DMS 273 (cell line): ENCODE measurements around the gene APBB2.
"Not testable (repeated sequence)": the region's sequence is repeated elsewhere in the genome, so short reads cannot be mapped to it uniquely, and the experiment has no call there.

ENCODE experiments used
- DNase-seq: peaks from one replicate; lab custom pipeline; 2025; ENCODE audit not compliant: unreplicated experiment; lab: John Stamatoyannopoulos, UW

The APBB2 gene

DNA sequence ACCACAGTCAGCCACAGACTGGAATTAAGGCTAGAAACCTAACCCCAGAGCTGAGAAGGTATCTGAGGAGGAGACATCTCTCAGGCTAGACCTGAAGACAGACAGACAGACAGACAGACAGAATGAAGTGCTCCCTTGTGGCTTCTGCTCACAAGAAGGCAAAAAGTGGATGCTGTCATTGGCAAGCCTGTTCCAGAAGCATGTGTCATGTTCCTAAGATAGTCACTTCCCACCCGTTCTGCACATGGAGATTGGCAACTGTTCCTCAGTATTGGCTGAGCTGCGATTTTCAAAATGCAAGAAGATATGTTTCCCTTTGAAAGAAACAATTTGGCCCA lies 298.2 kb downstream of the APBB2 start:
- DNase-seq = no peak

DNA sequence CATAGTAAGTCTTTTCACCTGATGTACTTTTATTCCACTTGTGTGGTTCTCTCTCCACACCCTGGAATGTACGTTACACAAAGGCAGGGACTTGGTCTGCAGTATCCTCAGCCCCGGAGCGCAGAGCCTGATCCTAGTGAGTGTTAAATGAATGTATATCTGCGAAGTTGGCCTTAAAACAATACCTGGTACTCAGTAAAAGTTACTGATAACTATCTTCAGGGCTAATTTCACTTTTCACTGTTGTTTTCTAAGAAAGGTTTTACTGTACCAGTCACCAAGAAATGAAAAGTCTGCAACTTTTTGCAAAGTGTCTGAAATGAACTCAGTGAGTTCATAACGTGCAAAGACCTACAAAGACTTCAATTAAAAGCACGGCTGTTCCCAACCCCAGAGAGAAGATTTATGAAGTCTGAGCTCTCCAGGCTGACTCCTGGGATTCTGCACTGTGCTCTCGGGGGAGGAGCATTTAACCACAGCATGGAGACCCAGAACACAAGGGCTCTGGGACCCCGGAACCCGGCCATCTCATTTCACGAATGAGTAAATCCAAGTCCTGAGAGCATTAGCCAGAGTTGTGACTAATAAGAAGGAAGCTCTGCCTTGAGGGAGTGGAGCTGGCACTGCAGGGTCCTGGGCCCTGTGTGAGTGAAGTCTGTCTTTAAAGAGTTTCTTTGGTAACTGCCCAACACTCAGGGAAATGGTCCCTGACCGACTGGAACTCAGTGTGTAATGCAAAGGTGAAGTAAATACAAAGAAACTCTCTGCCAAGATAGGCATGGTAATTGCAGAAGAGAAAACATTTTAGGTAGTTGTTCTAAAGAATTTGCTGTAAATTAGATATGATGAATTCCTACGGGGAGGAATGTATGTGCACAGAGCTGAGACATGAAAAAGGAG lies 298.8 kb downstream of the APBB2 start:
- no peak for DNase-seq

DNA sequence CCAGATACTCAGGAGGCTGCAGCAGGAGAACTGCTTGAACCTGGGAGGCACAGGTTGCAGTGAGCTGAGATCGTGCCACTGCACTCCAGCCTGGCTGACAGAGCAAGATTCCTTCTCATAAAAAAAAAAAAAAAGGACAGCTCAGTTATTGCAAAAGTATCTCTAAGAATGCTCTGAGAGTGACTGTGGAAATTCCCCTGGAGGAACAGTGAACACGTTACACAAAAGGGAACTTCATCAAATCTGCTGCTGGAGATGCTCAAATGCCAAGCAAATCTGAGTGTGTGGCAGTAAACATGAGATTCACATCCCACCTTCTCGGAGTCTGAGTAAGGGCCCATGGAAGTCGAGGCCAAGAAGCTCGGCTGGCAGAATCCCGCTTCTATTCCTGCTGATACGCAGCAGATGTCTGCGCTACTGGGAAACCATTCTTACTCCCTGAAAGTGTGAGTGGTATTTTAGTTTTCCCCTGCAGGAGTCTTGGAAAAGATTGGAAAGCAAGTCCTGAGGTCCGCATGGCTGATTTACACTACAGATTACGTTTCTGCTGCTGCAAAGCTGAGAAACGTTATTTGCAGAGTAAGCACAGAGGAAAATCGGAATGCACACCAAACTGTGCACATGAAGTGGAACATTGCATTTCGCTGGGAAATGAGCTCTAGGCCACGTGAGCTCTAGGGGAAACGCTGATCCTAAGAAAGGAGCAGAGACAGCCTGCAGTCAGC lies 301.7 kb downstream of the APBB2 start:
- no peak for DNase-seq

GRCh38 chr4:40910706-40911105 lies 303.6 kb downstream of the APBB2 start:
- DNase-seq = no peak

DNA sequence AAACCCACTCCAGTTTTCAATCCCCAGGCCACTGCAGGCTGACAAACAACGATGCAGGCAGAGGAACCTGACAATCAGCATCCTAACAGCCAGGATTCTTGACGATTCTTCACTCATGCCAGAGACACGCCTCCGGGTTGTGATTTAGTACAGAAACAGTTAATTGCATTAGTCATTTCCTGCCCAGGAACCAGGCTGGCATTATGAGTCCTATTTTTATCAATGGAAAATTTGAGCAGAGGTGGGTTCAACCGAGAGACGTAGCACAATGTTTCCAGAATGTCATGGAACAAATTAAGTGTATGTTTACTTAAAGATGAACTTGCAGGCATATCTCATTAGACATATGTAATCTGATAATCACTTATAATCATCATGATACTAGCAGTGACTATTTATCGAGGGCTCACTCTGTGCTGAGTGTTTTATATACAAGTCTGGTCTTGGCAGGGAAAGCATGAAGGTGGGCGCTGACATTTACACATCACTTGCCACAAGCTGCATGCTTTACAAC lies 304.9 kb downstream of the APBB2 start:
- no peak for DNase-seq

DNA sequence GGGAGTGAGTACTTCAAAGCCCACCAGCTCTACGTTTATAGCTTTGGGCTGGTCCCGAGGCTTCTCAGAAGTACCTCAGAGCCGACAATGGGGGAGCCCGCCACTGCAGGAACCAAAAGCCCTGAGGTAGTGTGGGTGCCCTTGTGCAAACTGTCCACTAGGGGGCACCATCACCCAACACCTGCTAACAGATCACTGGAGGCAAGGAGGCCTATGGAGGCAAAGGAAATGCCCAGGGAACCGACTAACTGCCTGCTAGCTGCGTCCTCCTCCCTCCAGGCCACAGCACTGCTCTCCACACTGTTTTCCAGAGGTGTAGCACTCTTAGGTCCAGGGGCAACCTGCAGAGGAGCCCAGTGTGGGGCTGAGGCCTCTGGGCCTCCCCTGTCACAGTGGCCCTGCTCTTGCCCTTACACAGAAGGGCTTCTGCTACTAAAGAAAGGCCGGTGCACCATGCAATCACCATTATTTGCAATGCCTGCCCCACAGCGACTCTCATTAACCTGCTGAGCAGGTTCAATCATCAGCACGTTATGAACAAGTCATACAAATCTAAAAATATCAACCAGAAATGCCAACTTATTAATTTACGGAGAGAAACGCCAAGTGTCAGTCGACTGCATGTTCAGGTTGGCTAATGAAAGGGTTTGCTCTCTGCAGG lies 305.5 kb downstream of the APBB2 start:
- peak; percentile 80 for DNase-seq

DNA sequence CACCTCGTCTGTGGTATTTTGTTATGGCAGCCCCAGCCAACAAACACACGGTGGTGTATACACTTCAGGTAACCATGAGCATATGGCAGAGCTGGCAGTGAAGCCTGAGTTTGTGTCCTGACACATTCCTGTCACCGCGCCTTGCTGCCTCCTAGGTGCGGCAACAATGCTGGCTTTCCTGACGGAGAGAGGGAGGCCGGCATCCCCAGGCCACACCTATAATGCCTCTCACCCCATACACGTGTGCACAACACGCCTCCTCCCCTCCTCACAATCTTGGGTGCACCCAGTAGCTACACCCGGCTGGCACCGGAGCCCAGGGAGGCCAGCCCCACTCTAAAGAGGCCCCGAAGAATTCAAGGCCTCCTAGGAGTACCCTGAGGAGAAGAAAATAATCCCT lies 306.0 kb downstream of the APBB2 start:
- no peak for DNase-seq

GRCh38 chr4:40905414-40905813 lies 308.9 kb downstream of the APBB2 start:
- DNase-seq = no peak

DNA sequence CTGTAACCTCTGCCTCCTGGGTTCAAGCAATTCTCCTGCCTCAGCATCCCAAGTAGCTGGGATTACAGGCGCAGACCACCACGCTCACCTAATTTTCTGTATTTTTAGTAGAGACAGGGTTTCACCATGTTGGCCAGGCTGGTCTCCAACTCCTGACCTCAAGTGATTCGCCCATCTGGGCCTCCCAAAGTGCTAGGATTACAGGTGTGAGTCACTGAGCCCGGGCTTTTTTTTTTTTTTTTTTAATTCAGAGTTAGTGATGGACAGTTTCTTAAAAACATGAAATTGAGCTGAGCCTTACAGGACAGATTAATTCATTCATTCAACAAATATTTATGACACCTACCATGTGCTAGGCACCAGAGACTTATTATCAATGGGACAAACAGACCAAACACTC lies 313.8 kb downstream of the APBB2 start:
- DNase-seq = not testable (repeated sequence)

DNA sequence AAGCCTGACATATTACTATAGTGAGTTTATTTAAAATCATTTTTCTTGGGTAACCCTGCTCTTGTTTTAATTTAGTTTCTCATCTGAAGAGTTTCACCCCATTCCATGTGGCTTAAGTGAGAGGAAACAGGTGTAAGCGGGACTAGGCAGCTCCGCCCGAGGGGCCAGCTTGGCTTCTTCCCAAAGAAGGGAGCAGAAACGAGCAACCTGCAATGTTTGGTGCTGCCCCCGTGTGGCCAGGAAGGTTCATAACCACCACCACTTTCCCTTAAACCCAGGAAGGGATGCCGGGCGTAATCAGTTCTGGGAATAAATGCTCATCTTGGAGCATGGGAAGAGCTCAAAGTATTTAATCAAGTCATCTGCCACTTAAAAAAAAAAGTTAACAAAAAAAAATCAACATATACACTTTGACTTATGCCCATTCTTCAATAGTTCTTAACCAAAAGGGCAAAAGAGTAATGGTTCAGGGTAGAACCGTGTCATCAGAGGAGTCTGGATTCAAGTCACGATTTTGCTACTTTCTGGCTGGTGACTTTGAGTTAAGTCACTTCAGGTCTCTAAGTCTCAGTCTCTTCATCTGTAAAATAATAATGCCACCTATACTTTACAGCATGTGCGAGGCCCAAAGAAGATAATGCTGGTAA lies 316.7 kb downstream of the APBB2 start:
- peak; percentile 85 for DNase-seq

DNA sequence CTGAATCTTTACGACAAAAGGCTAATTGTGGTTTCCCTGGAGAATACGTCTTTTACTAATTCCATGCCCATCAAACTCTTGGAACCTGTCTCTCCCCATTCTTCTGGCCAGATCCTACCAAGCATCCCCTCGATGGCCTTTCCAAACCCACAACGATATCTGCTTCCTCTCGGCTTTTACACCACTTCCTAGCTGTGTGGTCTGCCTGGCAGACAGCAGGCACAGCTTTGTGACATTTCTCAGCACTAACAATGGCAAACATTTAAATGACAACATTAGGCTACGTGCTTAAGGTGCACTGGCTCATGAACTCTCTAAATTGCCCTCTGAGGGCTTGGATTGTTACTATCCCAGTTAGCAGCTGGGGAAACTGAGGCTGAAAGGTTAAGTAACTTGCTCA lies 323.6 kb downstream of the APBB2 start:
- no peak for DNase-seq

DNA sequence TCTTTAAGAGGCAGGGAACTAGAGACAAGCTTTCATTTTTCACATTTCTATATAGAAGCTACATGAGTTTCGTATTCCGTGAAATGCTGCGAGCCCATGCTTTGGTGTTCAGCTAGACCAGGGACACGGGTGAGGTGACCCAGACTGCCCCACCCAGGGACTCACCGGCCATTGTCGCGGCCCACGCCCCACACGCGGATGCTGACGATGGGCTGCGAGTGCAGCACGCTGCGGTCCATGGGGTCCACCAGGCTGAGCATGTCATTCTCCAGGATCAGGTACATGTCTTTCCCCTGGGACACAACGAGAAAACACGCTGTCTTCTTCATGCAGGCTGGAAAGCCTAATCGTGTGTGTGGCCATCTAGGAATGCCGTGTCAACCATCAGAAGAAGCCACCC lies 324.1 kb downstream of the APBB2 start:
- DNase-seq = no peak

DNA sequence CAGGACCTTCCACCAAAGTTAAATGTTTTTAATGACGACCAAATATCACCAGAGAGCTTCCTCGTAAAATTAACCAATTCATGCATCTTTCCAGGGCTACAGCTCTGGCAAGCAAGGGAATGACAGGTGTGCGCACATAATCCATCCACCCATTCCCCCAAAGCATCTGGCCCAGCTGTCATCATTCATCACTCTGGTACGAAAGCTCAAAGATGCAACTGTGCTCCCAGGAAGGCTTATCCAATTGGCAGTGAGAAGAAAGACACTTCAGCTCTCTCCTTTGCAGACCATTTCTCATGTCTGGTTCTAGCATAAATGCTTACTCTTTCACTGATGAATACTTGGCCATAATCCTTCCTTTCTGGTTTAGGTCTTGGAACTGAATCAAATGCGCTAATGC lies 325.4 kb downstream of the APBB2 start:
- DNase-seq = peak; percentile 46

GRCh38 chr4:40887764-40888131 lies 326.6 kb downstream of the APBB2 start:
- peak; percentile 47 for DNase-seq

DNA sequence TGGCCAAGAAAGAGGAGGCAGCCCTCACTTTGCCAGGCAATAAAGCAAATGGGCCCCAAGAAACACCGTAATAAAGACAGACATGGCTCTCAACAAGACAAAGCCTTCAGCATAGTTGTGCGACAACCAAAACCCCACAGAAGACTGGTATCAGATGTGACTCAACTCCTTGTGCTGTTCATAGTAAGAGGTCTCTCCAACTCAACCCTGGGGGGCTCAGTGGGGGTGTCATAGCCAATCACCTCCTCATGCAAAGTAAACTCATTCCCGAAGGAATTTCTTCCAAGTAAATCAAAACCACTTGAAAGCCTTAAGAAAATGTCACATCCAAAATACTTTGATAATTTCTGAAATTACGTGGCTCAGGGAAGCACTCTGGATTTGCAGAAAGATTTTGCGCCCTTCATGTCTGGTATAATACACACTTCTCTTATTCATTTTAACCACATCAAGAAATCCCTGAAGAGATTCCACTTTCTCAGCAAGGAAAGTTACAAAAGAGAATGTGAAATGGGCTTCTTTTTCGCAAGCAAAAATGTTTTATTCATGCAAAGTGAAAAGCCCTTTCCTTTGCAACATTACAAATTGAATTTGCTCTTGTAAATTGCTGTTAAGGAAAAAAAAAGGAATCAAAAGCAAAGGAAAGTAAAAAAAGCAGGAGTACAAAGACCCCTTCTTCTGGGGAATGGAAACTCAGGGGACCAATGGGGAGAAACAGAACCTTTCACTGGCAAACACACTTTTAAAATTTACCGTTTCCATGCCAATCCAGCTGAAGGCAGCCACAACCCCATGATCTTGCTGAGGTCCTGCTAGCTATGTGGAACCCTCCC lies 327.2 kb downstream of the APBB2 start:
- DNase-seq = no peak

DNA sequence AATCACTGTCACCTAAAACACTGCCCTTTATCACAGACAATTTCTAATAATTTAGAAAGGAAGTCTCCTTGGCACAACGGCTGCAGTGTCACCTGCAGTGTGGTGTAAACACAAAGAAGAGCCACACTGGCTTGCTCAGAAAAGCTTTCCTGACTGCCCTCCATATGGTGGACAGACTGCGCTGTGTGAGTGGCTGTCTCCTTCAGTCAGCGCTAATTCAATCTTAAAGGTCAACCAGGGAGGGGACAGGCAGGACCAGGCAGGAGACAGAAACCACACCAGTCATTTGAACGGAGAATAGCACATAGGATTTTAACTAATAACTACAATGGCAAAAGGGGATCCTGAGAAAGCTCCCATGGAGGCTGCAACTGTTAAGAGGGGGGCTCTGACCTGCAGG lies 332.5 kb downstream of the APBB2 start:
- DNase-seq = no peak

GRCh38 chr4:40881096-40881495 lies 333.2 kb downstream of the APBB2 start:
- no peak for DNase-seq

DNA sequence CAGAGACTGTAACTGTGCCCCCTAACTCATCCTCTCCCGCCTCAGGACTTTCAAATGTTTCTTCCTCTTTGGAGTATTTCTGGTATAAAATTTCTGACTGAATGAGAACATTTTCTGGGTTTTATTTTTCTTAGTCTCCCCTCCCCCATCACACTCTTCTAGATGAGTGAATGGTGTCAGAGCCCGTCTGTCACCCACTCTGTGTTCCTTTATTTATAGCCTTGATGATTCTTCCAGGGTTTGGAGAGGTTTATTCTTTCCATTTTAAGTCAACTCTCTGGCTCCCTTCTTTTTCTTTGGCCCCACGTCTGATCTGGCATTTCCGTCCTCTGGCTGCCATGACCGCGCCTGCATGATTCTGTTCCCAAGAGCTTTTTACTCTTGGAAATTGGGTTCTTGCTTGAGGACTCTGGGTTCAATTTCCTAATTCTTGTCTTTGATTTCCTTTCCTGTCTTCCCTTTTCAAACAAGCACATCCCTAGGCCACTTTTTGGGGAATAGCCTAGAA lies 335.7 kb downstream of the APBB2 start:
- no peak for DNase-seq

DNA sequence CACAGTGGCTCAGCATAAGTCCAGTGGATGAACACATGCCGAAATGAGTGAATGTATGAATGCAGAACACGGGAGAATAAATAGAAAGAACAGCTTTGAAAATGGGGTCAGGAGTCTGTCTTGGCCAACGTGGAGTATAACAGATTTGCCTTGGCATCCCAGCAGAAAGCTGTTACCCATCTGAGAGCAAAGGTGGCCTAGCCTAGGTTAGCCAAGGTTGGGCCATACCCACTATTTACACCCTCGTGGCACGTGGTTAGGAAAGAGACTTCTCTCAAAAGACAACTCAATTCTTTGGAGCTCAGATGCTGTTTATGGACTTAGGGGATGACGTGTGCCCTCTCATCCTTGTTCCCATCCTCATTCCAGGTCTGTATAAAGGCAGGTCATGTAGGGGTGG lies 337.3 kb downstream of the APBB2 start:
- no peak for DNase-seq

DNA sequence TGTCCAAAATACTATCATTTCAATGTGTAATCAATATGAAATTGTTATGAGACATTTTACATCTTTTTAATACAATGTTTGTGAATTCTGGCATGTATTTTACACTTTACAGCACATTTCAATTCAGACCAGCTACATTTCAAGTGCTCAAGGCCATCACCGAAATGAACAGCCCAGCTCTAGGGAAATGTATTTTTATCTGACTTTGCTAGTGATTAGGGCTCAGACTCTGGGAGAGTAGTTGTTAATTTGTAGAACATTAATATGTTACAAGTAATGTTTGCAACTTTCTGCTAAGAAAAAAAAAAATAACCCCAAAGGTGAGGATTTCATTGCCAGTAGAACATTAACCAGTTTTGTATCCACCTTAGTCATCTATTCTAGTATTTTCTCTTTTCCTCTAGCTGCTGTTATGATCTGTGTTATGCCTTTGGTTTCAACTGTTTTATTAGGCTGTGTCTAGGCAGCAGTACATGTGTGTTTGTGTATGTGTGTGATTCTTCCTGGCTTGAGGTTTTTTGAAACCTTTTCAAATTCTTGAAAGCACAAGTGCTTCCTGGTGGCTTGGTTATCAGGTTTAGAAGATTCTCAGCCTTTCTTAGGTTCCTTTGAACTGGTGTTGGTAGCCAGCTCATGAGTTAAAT lies 338.7 kb downstream of the APBB2 start:
- no peak for DNase-seq
